HG03469 (cell line): ENCODE results near the gene MLXIP.
A peak's percentile ranks its signal among the peaks of the same experiment; 100 is the strongest.

Experiments used
- ATAC-seq: cut with Tn5 transposase; IDR thresholded peaks from one replicate; pipeline ENCODE4 v1.9.1; 2021; ENCODE audit warnings: mild to moderate bottlenecking, moderate library complexity, moderate number of reproducible peaks; ENCODE audit not compliant: unreplicated experiment

Gene MLXIP

DNA sequence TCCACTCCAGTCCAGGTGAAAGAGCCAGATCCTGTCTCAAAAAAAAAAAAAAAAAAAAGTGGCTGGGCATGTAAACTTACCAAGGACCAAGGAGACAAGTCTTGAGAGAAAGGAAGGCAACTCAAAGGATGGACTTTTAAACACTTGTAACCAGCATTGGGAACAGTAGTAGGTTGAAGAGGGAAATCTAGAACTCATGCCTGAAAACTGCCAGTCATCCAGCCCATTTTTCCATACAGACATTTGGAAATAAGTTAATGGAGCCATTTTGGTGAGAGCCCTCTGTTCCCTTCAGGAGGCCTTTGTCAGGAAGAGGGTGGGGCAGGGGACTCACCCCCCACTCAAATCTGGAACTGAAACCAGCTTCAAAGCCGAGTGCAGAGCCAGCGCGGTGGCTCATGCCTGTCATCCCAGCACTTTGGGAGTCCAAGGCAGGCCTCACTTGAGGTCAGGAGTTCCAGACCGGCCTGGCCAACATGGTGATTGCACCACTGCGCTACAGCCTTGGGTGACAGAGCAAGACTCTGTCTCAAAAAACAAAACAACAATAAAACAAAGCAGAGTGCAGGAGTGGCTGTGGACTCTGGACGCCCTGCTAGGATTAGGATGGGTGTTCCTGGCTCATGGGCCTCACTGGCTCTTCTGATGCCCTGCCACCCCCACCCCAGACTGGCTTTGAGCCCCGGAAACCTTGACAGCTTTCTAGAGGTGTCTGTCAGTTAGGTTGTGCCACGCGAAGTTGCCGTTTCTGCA lies 1.6 kb upstream of the MLXIP start:
- ATAC-seq: no peak

DNA sequence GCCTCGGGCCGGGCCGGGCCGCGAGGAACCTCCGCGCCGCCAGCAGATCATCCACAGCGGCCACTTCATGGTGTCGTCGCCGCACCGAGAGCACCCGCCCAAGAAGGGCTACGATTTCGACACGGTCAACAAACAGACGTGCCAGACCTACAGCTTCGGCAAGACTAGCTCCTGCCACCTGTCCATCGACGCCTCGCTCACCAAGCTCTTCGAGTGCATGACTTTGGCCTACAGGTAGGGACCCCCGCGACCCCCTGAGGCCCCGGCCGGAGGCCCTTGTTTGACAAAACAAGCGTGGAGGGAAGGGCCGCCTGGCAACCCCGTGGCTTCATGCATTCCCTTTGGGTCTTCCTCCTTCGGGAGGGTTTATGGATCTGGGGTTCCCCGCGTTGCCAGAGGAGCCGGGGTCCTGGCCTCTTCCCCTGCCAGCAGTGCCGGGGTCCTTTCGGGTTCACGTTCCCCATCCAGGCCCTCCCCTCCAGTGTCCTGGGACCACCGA lies 526 bp downstream of the MLXIP start:
- no peak for ATAC-seq

DNA sequence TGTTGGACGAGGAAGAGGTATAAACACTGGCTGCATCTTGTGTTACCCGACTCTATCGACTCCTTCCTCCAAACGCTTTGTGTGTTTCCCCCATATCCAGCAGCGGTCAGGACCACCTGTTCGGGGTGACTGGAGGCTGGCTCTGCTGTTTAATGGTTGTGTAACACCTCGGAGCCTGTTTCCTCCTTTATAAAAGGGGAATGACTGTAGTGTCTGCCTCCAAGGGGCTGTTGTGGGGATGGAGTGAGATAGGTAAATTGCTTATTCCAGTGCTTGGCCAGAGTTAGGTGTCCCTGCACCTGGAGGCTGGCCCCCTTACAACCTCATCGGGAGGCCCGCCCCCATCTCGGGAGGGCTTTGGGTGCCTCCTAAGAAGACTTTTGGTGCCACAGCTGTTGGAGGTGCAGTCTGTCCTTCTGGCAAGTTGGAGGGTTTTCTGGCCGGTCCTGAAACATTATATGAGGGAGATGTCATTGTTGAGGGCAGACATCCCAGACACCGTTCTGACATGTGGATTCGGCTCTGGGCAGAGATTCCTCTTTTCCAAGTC lies 1.1 kb downstream of the MLXIP start:
- ATAC-seq: no peak

DNA sequence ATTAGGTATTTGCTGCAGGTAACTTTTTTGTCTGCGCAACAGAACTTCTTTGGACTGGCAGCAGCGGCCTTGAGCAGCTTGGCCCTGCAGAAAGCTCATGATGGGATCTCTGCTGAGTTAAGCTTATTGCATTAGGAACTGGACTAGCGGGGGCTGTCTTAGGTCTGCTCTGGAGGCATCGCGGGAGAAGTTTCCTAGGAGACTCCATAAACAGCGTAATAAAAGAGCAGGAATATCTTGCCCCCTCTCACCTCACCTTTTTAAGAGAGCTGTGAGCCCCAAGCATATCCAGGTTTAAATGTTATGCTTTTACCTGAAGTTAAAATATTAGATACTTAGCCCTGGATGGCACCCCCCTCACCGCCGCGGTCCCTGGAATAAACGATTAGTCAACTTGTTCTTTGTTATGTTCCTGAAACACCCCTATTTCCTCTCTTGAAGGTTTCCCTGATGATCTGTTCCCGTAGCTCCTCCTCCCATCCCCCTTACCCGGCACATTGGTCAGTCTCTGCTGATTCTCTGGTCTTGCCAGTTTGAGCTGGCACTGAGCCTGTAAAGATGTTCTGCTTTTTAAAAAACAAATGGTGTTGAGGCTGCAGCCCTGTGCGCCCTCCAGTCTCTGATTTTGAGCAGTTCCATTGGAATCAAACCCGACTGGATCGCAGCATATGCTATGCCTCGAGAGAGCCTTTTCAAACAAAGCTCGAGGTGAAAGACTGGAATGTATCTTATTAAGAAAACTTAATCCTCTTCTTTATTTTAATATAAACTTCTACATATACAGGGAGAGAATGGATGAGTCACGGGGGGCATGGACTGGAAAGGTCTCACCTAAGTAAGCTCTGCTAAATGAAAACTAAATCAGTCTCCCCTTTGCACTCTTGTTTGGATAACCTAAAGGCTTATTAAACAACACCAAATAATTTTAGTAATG lies 1.9 kb downstream of the MLXIP start:
- no peak for ATAC-seq

DNA sequence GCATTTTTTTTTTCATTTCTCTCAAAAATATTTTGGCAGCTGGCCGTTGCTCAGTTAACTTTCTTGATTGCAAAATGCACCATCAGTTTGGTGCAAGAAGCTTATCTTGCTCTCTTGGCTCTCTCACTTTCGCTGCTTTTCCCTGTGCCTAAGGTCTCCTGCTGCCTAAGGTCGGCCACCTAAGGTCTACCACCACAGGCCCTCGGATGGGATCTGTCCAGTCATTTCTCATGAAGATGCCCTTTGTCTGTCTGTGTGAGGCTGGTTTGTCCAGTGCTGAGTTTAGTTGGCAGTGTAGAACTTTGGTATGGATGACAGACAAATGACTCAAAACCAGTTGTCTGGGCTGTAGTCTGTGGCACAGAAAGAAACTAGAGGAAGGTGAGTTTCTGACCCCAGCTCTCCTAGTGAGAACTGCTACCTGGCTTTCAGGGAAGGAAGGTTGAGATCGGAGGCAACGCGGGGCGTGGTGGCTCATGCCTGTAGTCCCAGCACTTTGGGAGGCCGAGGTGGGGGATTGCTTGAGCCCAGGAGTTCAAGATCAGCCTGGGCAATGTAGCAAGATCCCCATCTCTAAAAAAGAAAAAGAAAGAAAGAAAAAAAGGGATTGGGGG lies 2.6 kb downstream of the MLXIP start:
- ATAC-seq: no peak

DNA sequence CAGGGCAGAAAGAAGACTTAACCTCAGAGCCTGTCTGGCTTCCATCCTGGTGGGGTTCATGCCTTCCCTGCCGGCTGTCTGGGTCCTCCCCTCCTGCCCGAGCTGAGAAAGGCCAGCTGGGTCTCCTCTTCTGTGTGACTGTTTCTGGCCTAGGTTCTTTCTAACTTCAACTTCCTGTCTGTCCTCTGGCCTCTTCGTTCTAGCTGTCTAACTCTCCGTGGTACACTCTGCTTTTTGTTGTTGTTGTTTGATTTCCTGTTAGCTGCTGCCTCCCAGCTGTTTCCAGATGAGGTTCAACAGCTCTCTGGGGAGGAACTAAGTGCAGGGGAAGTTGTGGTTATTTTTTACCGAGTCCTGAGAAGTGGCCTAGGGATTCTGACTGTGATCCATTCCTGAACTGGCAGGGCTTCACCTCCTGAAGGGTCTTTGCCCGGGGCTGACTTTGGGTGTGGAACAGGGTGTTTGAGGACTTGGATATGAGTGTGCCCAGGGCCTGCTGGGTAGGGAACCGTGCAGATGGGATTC lies 3.2 kb downstream of the MLXIP start:
- peak; percentile 40 for ATAC-seq

DNA sequence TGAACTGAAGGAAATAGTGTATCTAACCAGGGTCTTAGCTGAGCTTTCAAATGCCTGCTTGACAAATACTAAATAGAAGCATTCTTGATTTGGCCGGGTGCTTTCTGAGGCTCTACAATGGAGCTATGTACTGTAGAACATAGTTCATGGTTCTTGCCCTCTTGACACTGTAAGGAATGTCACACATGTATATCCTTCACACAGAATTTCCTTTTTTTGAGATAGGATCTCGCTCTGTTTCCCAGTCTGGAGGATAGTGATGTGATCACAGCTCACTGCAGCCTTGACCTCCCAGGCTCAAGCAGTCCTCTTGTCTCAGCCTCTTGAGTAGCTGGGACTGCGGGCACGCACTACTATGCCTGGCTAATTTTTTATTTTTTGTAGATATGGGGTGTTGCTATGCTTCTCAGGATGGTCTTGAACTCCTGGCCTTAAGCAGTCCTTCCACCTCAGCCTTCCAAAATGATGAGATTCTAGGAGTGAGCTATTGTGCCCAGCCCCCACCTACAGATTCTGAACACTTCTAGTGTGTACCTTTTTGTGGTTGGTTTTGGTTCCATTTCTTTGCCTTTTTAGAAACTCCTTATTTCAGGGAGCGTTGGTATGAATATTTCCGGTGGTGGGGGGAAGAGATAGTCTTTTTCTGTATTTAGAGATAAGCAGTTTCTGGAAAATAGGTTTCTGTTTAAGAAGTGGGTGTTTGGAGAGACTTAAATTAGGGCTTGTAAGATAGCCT lies 4.2 kb downstream of the MLXIP start:
- ATAC-seq: no peak

DNA sequence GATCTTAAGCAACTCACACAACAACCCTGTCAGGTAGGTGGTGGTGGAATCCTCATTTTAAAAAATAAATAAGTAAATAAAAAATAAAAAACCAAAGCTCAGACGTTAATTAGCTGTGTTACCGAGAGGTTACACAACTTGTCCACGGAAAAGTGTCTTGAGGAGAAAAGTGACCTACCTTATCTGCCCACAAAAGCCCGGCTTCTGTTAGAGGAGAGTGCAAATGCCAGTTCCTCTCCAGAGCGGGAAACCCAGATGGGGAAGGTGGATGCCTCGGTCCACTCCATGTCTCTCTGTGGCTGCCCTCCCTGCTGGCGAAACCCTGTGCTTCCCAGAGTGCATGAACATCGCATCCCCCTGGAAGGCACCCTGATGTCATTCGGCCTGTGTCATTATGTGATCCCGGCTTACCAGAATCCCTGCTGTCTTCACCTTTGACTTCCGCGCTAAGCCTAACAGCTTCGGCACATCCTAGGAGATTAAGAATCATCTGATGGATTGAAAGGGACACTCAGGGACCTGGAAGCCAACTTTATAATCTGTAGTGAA lies 6.4 kb downstream of the MLXIP start:
- no peak for ATAC-seq

DNA sequence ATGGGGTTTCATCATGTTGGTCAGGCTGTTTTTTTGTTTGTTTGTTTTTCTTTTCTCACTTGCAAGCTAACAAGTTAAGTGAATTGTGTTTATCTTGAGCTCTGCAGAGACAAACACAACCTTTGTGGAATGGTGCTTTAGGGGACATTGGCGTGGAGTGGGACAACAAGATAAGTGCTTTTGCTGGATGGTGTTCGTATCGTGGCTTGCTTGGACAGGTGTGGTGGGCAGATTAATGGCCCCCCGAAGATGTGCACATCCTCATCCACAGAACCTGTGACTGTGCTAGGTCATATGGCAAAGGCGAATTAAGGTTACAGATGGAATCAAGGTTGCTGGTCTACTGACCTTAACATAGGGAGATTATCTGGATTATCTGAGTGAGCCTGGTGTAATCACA lies 7.0 kb downstream of the MLXIP start:
- ATAC-seq: no peak

DNA sequence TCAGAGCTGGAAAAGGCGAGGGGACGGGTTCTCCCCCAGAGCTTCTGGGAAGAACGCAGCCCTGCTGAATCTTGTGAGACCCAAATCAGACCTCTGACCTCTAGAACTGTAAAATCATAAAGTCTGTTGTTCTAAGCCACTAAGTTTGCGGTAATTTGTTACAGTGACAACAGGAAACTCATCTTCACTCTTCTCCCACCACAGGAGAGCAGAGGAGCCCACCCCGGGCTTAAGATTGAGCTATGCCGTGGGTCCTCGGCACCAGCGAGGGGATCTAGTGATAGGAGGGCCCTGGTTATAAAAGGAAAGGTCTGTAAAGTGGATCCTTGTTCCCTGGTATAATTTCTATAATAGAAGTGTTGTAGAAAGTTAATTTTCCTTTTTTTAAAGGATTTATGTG lies 7.6 kb downstream of the MLXIP start:
- no peak for ATAC-seq

DNA sequence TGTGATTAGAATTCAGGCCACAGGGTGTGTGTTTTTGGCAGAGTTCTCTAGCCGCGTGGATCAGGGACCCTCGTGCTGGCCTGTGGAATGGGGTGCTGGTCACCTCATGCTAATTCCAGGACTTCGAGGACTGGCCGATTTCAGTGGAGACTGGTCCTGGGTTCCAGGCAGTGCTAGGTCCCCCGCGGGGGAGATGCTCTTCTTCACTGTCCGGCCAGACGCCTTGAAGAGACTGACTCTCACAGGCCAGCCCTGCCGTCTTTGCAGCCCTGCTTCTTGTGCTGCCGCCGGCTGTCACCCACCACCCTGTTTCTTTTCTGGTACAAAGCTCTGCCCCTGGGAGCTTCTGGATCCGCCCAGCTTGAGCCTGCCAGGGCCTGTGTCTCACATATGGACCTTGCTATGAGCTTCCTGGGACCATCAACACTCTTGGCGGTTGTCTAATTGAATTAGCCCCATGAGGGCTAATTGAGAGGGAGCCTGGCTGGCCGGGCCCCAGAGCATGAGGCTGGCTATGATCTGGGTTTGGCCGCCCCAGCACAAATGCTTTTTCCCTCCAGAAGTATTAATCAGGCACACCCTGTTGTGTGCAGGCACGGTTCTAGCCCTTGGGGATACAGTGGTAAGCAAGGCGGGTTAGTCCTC lies 8.2 kb downstream of the MLXIP start:
- ATAC-seq: no peak

DNA sequence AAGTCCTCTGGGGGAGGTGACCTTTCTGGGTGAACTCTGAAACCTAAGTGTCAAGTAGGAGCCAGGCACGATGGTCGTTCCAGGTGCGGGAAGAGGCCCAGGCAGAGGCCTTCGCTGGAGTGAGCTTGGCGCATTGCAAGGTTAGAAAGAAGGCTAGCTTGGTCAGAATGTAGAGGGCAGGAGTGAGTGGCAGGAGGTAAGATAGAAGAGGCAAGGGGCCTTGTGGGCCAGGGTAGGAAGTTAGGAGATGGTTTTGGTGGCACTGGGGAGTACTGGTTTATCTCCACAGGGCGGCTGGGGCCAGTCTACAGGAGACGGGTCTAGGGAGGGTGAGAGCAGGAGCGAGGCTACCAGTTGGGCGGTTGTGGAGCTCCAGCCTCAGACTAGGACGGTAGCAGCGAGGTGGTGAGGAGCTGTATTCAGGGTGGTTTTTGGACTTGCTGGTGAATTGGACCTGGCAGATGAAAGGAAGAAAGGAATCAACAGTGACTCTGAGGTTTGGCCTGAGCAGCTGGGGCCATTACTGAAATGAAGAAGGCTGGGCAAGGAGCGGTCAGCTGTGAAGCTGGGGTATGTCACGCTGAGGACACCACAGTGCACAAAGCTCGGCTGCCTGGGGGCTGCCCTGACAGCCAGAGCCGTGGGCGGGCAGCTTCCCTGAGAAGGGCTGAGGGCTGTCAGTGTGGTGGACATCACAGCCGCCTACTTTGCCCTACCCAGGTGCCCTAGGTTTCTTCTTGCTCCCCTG lies 9.0 kb downstream of the MLXIP start:
- ATAC-seq: no peak

DNA sequence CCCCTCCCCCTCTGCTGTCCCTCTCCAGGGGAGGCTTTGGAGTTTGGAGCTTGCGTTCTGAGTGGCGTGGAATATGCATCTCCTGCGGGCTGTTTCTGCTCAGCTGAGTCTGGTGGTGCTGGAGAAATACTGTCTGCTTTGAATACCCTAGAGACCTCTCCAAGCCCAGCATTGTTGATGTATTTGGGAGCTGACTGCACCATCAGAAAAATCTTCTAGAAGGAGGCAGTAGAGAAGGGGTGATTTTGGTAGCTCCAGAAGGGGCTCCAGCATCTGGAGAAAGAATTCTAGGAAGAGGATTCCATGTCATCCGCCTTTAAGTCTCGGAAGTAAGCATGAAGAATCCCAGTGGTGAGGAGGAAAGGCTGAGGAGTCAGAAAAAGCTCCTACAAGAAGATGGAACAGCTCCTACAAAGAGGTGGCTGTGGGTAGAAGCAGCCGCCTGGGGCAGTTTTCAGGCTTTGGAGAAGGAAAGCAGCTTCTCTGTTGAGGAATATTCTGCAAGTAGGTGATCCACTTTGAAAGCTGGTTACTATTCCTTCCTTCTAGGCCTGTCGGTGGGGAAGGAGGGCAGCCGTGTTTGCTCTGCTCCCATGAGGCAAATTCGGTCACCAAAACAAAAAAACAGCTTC lies 9.7 kb downstream of the MLXIP start:
- ATAC-seq: no peak

DNA sequence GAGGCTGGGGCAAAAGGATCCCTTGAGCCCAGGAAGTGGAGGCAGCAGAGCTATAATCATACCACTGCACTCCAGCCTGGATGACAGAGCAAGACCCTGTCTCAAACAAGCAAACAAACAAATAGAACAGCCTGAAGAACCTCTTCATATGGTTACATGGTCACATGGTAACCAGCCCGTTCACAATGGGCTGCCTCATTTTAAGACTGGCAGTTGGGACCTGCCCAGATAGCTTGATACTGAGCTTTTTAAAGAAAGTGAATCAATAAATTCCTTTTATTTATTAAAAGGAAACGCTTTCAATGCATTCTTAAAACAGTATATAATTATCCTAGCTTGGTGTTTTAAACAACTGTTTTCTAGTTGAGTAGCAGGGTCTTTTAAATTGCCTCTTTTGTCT lies 10.5 kb downstream of the MLXIP start:
- ATAC-seq: no peak

DNA sequence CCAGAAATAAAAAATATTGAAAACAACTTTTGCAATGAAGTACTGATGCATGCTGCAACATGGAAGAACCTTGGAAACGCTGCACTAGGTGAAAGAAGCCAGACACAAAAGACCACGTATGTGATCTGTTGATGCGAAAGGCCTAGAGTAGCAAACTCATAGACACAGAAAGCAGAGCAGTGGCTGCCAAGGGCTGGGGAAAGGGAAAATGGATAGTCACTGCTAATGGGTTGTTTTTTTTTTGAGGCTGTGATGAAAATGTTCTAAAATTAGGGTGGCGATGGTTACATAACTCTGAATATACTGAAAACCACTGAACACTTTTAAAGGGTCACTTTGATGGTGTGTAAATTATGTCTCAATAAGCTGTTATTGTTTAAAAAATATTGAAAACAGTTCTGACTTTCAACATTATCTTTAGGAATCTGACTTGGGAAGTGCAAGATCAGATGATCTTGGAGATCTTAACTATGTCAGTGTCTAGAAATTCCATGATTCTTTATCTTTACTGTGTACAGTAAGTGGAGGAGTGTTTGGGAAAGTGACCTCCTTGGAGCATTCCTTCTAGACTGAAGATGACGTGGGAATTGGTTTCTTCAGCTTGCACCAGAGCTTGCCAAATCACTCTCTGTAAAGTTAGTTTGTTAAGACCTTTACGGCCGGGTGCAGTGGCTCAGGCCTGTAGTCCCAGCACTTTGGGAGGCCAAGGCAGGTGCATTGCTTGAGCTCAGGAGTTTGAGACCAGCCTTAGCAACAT lies 12.4 kb downstream of the MLXIP start:
- no peak for ATAC-seq

DNA sequence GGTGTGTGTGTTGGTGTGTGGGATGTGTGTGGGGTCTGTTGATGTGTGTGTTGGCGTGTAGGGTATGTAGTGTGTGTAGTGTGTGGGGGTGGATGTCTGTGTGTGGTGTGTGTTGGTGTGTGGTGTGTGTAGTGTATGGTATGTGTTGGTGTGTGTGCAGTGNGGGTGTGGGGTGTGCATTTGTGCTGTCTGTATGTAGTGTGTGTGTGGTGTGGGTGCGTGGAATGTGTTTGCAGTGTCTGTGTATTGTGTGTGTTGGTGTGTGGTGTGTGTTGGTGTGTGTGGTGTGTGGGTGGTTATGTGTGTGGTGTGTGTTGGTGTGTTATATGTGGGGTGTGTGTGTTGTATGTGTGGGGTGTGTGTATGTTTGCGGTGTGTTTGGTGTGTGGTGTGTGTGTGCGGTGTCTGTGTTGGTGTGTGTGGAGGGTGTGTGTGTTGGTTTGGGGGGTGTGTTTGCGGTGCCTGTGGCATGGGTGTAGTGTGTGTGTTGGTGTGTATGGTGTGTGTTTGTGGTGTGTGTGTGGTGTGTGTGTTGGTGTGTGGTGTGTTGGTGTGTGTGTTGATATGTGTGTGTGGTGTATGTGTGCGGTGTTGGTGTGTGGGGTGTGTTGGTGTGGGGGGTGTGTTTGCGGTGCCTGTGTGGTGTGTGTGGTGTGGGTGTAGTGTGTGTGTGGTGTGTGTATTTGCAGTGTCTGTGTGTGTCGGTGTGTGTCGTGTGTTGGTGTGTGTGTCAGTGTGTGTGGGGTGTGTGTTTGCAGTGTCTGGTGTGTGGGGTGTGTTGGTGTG lies 14.7 kb downstream of the MLXIP start:
- no peak for ATAC-seq
